ENCODE results near the gene PAQR7.

GRCh38 chr1:25893116-25893515 is 17.6 kb upstream of the PAQR7 start:
- no peak for TF ChIP-seq CTCF (IDR thresholded peaks at IDR 0.05)
- TF ChIP-seq ZFX (IDR thresholded peaks at IDR 0.05; ENCODE audit: borderline replicate concordance), result no peak
